HepG2 (cell line): ENCODE measurements around the gene PSMD4. TPM values are rescaled to one million over a fixed set of nuclear protein-coding genes. Genes with fewer than 3 reads are reported as not detected.

Experiments used
- ATAC-seq: fragments of 200-7000 bp; cut with Tn5 transposase; 3 replicates; pipeline ENCODE4 v1.9.1; 2020; ENCODE audit warnings: mild to moderate bottlenecking, moderate library complexity
- BruUV-seq: library from RNA; stranded (reverse); fragments of 400-500 nt; replicated peaks from 2 replicates; lab custom pipeline; 2021; lab: Mats Ljungman, UMichigan
- CTCF ChIA-PET: fragments of 300-600 bp; formaldehyde crosslinking; extraction: SDS; loops from one replicate; lab custom pipeline; 2021; ENCODE audit warnings: low total read pairs, inconsistent platforms, low intra/inter-chr PET ratio; lab: Yijun Ruan, JAX
- POLR2A ChIA-PET: fragments of 350-600 bp; sonication (Branson Sonifier 250); formaldehyde crosslinking; loops from one replicate; lab custom pipeline; 2020; ENCODE audit warnings: antibody characterized with exemption, inconsistent platforms; lab: Yijun Ruan, JAX
- DNase-seq: peaks from one replicate; pipeline ENCODE4 v3.0.0-alpha.2; 2015; ENCODE audit warnings: low spot score
- FAIRE-seq: peaks from 3 replicates; lab custom pipeline; 2011; peaks lifted over from hg19 to GRCh38; lab: Jason Lieb, UNC
- H2AFZ ChIP-seq: one replicate; pipeline ENCODE4 v1.6.1; 2011; ENCODE audit warnings: low read length, inconsistent platforms
- H3K27ac ChIP-seq: fragments of 300-600 bp; 3 replicates; pipeline ENCODE4 v1.8.0; 2011; ENCODE audit warnings: mixed run types, mild to moderate bottlenecking, mixed read lengths, low read length, inconsistent platforms; ENCODE audit not compliant: insufficient read depth; ENCODE audit errors: extremely low read length
- H3K27me3 ChIP-seq, 2 experiments: fragments of 200-600 bp in 1 of 2; 2 replicates in 1 of 2; 3 replicates in 1 of 2; pipeline versions ENCODE4 v1.6.0 to v1.8.0; 2011; ENCODE audit warnings: low read length in 2 of 2, mild to moderate bottlenecking in 2 of 2, moderate library complexity in 2 of 2, inconsistent platforms in 1 of 2; ENCODE audit not compliant: insufficient read depth in 2 of 2, control insufficient read depth in 1 of 2
- H3K36me3 ChIP-seq, 2 experiments: fragments of 200-600 bp in 1 of 2; replicated peaks in 1 of 2; 2 replicates in 1 of 2; 3 replicates in 1 of 2; pipeline versions ENCODE4 v1.5.1 to v1.8.0; 2011; ENCODE audit warnings: low read length in 2 of 2, inconsistent platforms in 1 of 2; ENCODE audit not compliant: insufficient read depth in 2 of 2, control insufficient read depth in 1 of 2
- H3K4me1 ChIP-seq: 2 replicates; pipeline ENCODE4 v1.5.1; 2012; ENCODE audit warnings: low read length, inconsistent platforms; ENCODE audit not compliant: insufficient read depth
- H3K4me2 ChIP-seq: 2 replicates; pipeline ENCODE4 v1.6.0; 2011; ENCODE audit warnings: low read depth, low read length, inconsistent platforms
- H3K4me3 ChIP-seq, 3 experiments: fragments of 200-600 bp in 1 of 3; sonication (generic), shearing (Covaris generic) in 1 of 3; replicated peaks in 1 of 3; 2 replicates each; pipeline ENCODE4 v1.5.1; 2011 to 2016; ENCODE audit warnings: low read length in 3 of 3, inconsistent platforms in 2 of 3, low read depth in 2 of 3, mild to moderate bottlenecking in 2 of 3, control low read depth in 1 of 3, mixed read lengths in 1 of 3; ENCODE audit not compliant: insufficient read depth in 1 of 3
- H3K79me2 ChIP-seq: one replicate; pipeline ENCODE4 v1.6.1; 2011; ENCODE audit warnings: low read length, inconsistent platforms; ENCODE audit not compliant: insufficient read depth
- H3K9ac ChIP-seq: 2 replicates; pipeline ENCODE4 v1.6.0; 2011; ENCODE audit warnings: mild to moderate bottlenecking, low read depth, low read length, inconsistent platforms; ENCODE audit not compliant: insufficient read depth
- H3K9me3 ChIP-seq: 2 replicates; pipeline ENCODE4 v1.5.1; 2012; ENCODE audit warnings: mild to moderate bottlenecking, low read length
- H4K20me1 ChIP-seq: 2 replicates; pipeline ENCODE4 v1.6.0; 2011; ENCODE audit warnings: inconsistent platforms, mild to moderate bottlenecking, low read length, moderate library complexity; ENCODE audit not compliant: insufficient read depth
- ATM ChIP-seq: fragments of 450-650 bp; IDR thresholded peaks from 2 replicates; pipeline ENCODE4 v1.7.1; 2017; ENCODE audit warnings: mild to moderate bottlenecking, borderline replicate concordance
- DPF2 ChIP-seq: sonication (generic); formaldehyde crosslinking; IDR thresholded peaks from 2 replicates; pipeline ENCODE4 v1.4.0; 2020; ENCODE audit warnings: mild to moderate bottlenecking, low read depth, missing genetic modification reagents, borderline replicate concordance
- ETV5 ChIP-seq: IDR thresholded peaks from 2 replicates; pipeline ENCODE4 v1.6.1; 2018; ENCODE audit warnings: missing biosample characterization, missing genetic modification reagents, inconsistent platforms, borderline replicate concordance
- FOXA1 ChIP-seq, 2 experiments: fragments of 450-650 bp in 1 of 2; sonication (generic) in 1 of 2; formaldehyde crosslinking in 1 of 2; IDR thresholded peaks; 2 replicates each; pipeline versions ENCODE4 v1.4.0 to v1.6.1; 2016 to 2020; ENCODE audit warnings: missing genetic modification reagents in 1 of 2
- HDAC6 ChIP-seq: fragments of 200-600 bp; sonication (generic); IDR thresholded peaks from 2 replicates; pipeline ENCODE4 v1.7.0; 2017; ENCODE audit warnings: mild to moderate bottlenecking, antibody characterized with exemption, low read length, low read depth
- MED8 ChIP-seq: sonication (generic); formaldehyde crosslinking; IDR thresholded peaks from 2 replicates; pipeline ENCODE4 v1.8.1; 2023; ENCODE audit warnings: mild to moderate bottlenecking, missing genetic modification reagents; ENCODE audit not compliant: insufficient replicate concordance
- MEIS2 ChIP-seq: sonication (generic); formaldehyde crosslinking; IDR thresholded peaks from 2 replicates; pipeline ENCODE4 v1.9.0; 2021; ENCODE audit warnings: mild to moderate bottlenecking, missing genetic modification reagents
- MYNN ChIP-seq: sonication (generic); formaldehyde crosslinking; IDR thresholded peaks from 2 replicates; pipeline ENCODE4 v1.4.0; 2020; ENCODE audit warnings: mild to moderate bottlenecking, low read depth, missing genetic modification reagents
- NR2C2 ChIP-seq: sonication (generic); formaldehyde crosslinking; IDR thresholded peaks from 2 replicates; pipeline ENCODE4 v1.4.0; 2020; ENCODE audit warnings: missing genetic modification reagents, mild to moderate bottlenecking, moderate library complexity, borderline replicate concordance
- RBAK ChIP-seq: sonication (generic); formaldehyde crosslinking; IDR thresholded peaks from 2 replicates; pipeline ENCODE4 v1.5.1; 2020; ENCODE audit warnings: mild to moderate bottlenecking, missing genetic modification reagents
- SMC3 ChIP-seq: IDR thresholded peaks from 2 replicates; pipeline ENCODE4 v1.6.1; 2011; ENCODE audit warnings: low read length, improper control_type of control experiment
- ZFP82 ChIP-seq: sonication (generic); formaldehyde crosslinking; IDR thresholded peaks from 2 replicates; pipeline ENCODE4 v1.5.1; 2020; ENCODE audit warnings: mild to moderate bottlenecking, missing genetic modification reagents, borderline replicate concordance
- ZKSCAN5 ChIP-seq: sonication (generic); formaldehyde crosslinking; IDR thresholded peaks from 2 replicates; pipeline ENCODE4 v1.5.1; 2020; ENCODE audit warnings: mild to moderate bottlenecking, missing genetic modification reagents
- ZNF501 ChIP-seq: sonication (generic); formaldehyde crosslinking; IDR thresholded peaks from 2 replicates; pipeline ENCODE4 v1.5.1; 2020; ENCODE audit warnings: mild to moderate bottlenecking, moderate library complexity, missing genetic modification reagents
- ZNF567 ChIP-seq: sonication (generic); formaldehyde crosslinking; IDR thresholded peaks from 2 replicates; pipeline ENCODE4 v1.8.1; 2023; ENCODE audit warnings: mild to moderate bottlenecking, missing genetic modification reagents, borderline replicate concordance
- ZNF75D ChIP-seq: sonication (generic); formaldehyde crosslinking; IDR thresholded peaks from 2 replicates; pipeline ENCODE4 v1.8.1; 2023; ENCODE audit warnings: missing genetic modification reagents, mild to moderate bottlenecking, borderline replicate concordance
- ZNF766 ChIP-seq: sonication (generic); formaldehyde crosslinking; IDR thresholded peaks from 2 replicates; pipeline ENCODE4 v1.5.0; 2020; ENCODE audit warnings: missing genetic modification reagents, borderline replicate concordance
- ZNF850 ChIP-seq: sonication (generic); formaldehyde crosslinking; conservative IDR thresholded peaks from 2 replicates; pipeline ENCODE4 v1.9.0; 2021; ENCODE audit warnings: mild to moderate bottlenecking, missing genetic modification reagents
- WGBS: methylation state at CpG from one replicate; pipeline ENCODE4 v1.1.6; 2017; ENCODE audit warnings: low lambda C conversion rate; 5-methylcytosine and 5-hydroxymethylcytosine counted together
- in situ Hi-C: cut with HindIII; loops from 2 replicates; pipeline ENCODE4 v1.10.0; 2017; ENCODE audit warnings: low pct_unique_long_range_greater_than_20kb; ENCODE audit not compliant: extremely low pct_ligation_motif_present
- intact Hi-C: fragments of 100-400 bp; cut with micrococcal nuclease; formaldehyde crosslinking; loops from one replicate; pipeline ENCODE4 v1.10.0; 2022; ENCODE audit not compliant: unreplicated experiment
- polyA plus RNA-seq, 8 experiments: library from polyadenylated mRNA; depleted of rRNA in 3 of 8; stranded (reverse) in 7 of 8; unstranded in 1 of 8; fragments of >200 nt; fragmentation: Illumina TruSeq in 4 of 8; extraction: Trizol in 4 of 8; gene quantifications; 2 replicates each; pipeline versions ENCODE4 v1.2.1 to v1.2.3, GENCODE V29; 2011 to 2016; ENCODE audit warnings: low read depth in 4 of 8, missing spikeins in 1 of 8, mixed read lengths in 1 of 8; ENCODE audit not compliant: insufficient read depth in 1 of 8
- total RNA-seq, 5 experiments: library from RNA; depleted of rRNA; stranded (reverse); fragments of >200 nt; fragmentation: Illumina TruSeq; extraction: Trizol; gene quantifications; 2 replicates each; pipeline ENCODE4 v1.2.3, GENCODE V29; 2016; ENCODE audit warnings: low read depth in 1 of 5
- TF ChIP-seq, protein P1 (sequence below), 2 experiments: sonication (generic) in 1 of 2; formaldehyde crosslinking in 1 of 2; IDR thresholded peaks; 2 replicates each; pipeline versions ENCODE4 v1.4.0 to v1.6.1; 2018 to 2020; ENCODE audit warnings: missing genetic modification reagents in 2 of 2, borderline replicate concordance in 1 of 2, low read depth in 1 of 2, mild to moderate bottlenecking in 1 of 2, missing biosample characterization in 1 of 2
- TF ChIP-seq, protein P2 (sequence below): sonication (generic); IDR thresholded peaks from 2 replicates; pipeline ENCODE4 v1.6.1; 2016; ENCODE audit warnings: low read depth, borderline replicate concordance

The PSMD4 gene
- total and polyA plus RNA-seq, 2 of the 13 experiments (the other 11 are each of a cell fraction or from before 2014, with no cell fraction given): 194 to 243 TPM

DNA sequence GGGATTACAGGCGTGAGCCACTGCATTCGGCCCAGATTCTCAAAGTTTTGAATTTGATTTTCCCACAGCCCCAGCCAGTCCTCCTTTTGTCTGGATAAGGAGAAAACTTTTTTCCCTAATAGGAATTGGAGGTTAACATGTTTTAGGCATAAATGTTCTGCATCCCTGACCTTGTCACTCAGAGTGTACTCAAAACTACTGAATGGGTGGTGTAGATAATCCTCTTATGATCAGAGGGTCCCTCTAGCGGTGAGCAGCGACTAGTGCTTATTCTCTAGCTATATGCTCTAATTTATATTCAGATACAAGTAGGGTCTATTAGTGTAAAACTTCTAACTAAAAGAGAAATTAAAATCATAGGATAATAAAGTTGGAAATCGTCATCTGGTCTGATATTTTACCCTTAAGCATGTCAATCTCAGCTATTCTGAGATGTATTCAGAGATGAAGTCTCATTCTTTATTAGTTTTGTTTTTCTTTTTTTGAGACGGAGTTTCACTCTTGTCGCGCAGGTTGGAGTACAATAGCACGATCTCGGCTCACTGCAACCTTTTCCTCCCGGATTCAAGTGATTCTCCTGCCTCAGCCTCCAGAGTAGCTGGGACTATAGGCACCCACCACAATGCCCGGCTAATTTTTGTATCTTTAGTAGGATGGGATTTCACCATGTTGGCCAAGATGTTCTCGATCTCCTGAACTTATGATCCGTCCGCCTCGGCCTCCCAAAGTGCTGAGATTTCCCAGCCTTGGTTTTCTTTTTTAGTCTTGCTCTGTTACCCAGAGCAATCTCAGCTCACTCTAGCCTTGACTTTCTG is 2.7 kb upstream of the PSMD4 start (continued):
- TF ChIP-seq, protein P1, sequence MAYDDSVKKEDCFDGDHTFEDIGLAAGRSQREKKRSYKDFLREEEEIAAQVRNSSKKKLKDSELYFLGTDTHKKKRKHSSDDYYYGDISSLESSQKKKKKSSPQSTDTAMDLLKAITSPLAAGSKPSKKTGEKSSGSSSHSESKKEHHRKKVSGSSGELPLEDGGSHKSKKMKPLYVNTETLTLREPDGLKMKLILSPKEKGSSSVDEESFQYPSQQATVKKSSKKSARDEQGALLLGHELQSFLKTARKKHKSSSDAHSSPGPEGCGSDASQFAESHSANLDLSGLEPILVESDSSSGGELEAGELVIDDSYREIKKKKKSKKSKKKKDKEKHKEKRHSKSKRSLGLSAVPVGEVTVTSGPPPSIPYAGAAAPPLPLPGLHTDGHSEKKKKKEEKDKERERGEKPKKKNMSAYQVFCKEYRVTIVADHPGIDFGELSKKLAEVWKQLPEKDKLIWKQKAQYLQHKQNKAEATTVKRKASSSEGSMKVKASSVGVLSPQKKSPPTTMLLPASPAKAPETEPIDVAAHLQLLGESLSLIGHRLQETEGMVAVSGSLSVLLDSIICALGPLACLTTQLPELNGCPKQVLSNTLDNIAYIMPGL (CRISPR knock-in tag; IDR thresholded peaks at IDR 0.05; ENCODE audit: borderline replicate concordance in 1 of 2, low read depth in 1 of 2): peak in 1 of 2 experiments; percentile 48; a peak in 1 of 4 replicates
- TF ChIP-seq SMC3: peak; percentile 59; the same call in 1 of the 2 replicates

DNA sequence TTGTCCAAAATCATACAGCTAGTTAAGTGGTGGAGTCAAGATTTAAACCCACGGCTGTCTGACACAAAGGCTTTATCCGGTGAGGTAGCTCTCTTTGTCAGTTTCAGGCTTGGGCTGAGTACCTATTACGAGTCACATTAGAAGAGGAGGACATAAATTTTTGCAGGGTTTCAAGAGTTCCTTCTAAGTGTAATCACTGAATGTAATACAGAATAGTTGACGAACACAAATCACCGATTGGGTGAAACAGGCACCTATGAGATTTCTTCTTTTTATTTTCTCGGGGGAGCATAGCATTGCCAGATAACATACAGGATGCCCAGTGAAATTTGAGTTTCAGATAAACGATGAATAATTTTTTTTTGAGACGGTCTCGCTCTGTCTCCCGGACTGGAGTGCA is 847 bp downstream of the PSMD4 start:
- Histone ChIP-seq H3K27ac (peak overlapping the region; percentile 86), H3K79me2 (peaks cover 44% of the 10 kb centered on the region), H3K9me3 (no peaks in the 10 kb centered on the region), H4K20me1 (no peaks in the 10 kb centered on the region), H3K4me1 (peaks cover 25% of the 10 kb centered on the region), H3K27me3 (no peaks in the 10 kb centered on the region; a peak in 1 of 5 replicates), H3K4me2 (peak overlapping the region; percentile 90), H3K36me3 (no peaks in the 10 kb centered on the region), H3K9ac (peak overlapping the region; percentile 90), H3K4me3 (peak overlapping the region; percentile 67 to 90 (median 86)), H2AFZ (no peak overlapping the region)
- TF ChIP-seq MED8 (no peak), ZNF501 (CRISPR knock-in tag) (no peak), FOXA1 (IDR thresholded peaks at IDR 0.05) (no peak), FOXA1 (CRISPR knock-in tag; IDR thresholded peaks at IDR 0.05) (no peak), DPF2 (CRISPR knock-in tag) (no peak), NR2C2 (CRISPR knock-in tag) (no peak), HDAC6 (no peak), RBAK (CRISPR knock-in tag) (no peak), ETV5 (no peak), ZNF567 (CRISPR knock-in tag) (no peak), ZFP82 (no peak), MYNN (CRISPR knock-in tag) (no peak), ZNF766 (CRISPR knock-in tag) (no peak), ZNF850 (no peak), ZKSCAN5 (CRISPR knock-in tag) (no peak), MEIS2 (no peak), ATM (no peak), ZNF75D (no peak)
- TF ChIP-seq, protein P2, sequence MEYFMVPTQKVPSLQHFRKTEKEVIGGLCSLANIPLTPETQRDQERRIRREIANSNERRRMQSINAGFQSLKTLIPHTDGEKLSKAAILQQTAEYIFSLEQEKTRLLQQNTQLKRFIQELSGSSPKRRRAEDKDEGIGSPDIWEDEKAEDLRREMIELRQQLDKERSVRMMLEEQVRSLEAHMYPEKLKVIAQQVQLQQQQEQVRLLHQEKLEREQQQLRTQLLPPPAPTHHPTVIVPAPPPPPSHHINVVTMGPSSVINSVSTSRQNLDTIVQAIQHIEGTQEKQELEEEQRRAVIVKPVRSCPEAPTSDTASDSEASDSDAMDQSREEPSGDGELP: no peak
- no TSS peak for BruUV-seq
- FAIRE-seq (no peak), ATAC-seq (no peak), DNase-seq (no peak)
- WGBS: 2% methylated on average over 10 of the region's 10 CpGs
- ChIA-PET POLR2A (interaction anchor here (1.1 to 5.9 kb wide), 8 partner anchors 10 to 85 kb away, joined by 3 to 71 read pairs (median 12); partner anchors contain the start of genes VPS72 and ZNF687), CTCF (no interaction called here)
- intact Hi-C loops (loop anchor here (2.0 kb wide), 1 partner anchor 25 kb away; no protein-coding TSS in a partner anchor), in situ Hi-C loops (no loop called here)
